ENCODE measurements around the gene TFF2. TPM values are rescaled to one million over a fixed set of nuclear protein-coding genes. Genes with fewer than 3 reads are reported as not detected.

Gene TFF2
- total and polyA plus RNA-seq, 2 of the 4 experiments (the other 2 are of a cell fraction) = not detected

Other genes with a start within 250 kb of the TFF2 start
- gene ABCG1, start 131.9 kb downstream of the TFF2 start, total RNA-seq (2012; rRNA removed) = under 0.01 and 0.36 TPM in 2 replicates
- 0.14 and 0.19 TPM in 2 replicates for gene ABCG1, start 131.9 kb downstream of the TFF2 start, polyA plus RNA-seq (2012; rRNA removed)
- gene TFF3, start 35.6 kb downstream of the TFF2 start, total RNA-seq (2012; rRNA removed) = not detected in 2 replicates
- not detected in 2 replicates for gene TFF3, start 35.6 kb downstream of the TFF2 start, polyA plus RNA-seq (2012; rRNA removed)
- not detected in 2 replicates for gene TFF1, start 15.5 kb upstream of the TFF2 start, total RNA-seq (2012; rRNA removed)
- gene TFF1, start 15.5 kb upstream of the TFF2 start, polyA plus RNA-seq (2012; rRNA removed) = not detected in 2 replicates
- gene TMPRSS3, start 45.1 kb upstream of the TFF2 start, total RNA-seq (2012; rRNA removed) = not detected in 2 replicates
- gene TMPRSS3, start 45.1 kb upstream of the TFF2 start, polyA plus RNA-seq (2012; rRNA removed) = not detected in 2 replicates
- gene UBASH3A, start 52.9 kb upstream of the TFF2 start, total RNA-seq (2012; rRNA removed) = not detected in 2 replicates
- not detected in 2 replicates for gene UBASH3A, start 52.9 kb upstream of the TFF2 start, polyA plus RNA-seq (2012; rRNA removed)
- gene RSPH1, start 145.2 kb upstream of the TFF2 start, total RNA-seq (2012; rRNA removed) = not detected in 2 replicates
- gene RSPH1, start 145.2 kb upstream of the TFF2 start, polyA plus RNA-seq (2012; rRNA removed) = not detected in 2 replicates
- gene SLC37A1, start 162.9 kb upstream of the TFF2 start, total RNA-seq (2012; rRNA removed) = 0.36 and 0.56 TPM in 2 replicates
- gene SLC37A1, start 162.9 kb upstream of the TFF2 start, polyA plus RNA-seq (2012; rRNA removed) = 0.48 and 0.65 TPM in 2 replicates